ENCODE results near the gene TUBB1. TPM values are rescaled to one million over a fixed set of nuclear protein-coding genes. Genes with fewer than 3 reads are reported as not detected.

Gene TUBB1
- total and polyA plus RNA-seq, 4 donors, result 0.64 to 6.8 (median 3.7) TPM

DNA sequence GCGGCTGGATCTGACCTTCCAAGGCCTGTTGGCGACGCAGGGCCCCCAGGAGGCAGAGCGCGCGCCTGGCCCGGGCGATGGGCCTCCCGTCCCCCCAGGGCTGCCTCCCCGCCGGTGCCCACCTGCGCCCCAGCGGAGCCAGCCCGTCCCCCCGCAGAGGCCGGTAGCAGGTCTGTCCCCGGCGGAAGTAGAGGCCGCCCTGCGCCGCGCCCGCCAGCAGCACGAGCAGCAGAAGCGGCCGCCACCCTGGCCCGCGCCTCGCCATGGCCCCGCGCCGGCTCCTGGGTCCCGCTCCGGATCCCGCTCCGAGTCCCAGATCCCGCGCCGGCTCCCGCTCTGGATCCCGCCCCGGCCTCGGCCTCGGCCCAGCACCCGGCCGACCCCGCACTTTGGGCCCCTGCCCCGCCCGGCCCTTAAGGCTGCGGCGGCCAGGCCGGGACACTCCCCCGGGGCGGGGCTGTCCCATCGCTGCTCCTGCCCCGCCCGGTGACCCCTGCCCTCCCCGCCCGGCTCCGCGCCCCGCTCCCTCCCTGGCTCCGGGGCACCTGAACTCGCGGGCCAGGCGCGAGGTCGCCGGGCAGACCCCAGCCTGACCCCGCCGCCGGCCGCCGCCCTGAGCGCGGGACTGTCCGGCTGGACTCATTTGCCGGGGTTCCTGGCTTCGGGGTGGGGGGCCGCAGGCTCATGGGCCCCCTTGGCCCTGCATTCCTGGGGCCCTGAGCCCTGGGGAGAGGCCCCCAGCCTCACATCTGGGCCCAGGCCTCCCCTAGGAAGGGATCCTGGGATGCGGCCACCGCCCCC lies 12.2 kb upstream of the TUBB1 start, which contains the start of gene CTSZ:
Gene CTSZ, minus strand, starts transcription at position 391 of the 801 bp plus-strand sequence. Its CDS starts 126 bp downstream, at position 265.
- H3K27ac ChIP-seq (ENCODE audit: low read depth in 1 of 2, low read length in 1 of 2), result peak within 1 kb of the TSS; percentile 86 to 95
- DNase-seq (peak; percentile 58 to 81 (median 73)), ATAC-seq (ENCODE audit: insufficient read depth, low FRiP score) (peak; percentile 63)
- TF ChIP-seq, protein P1, sequence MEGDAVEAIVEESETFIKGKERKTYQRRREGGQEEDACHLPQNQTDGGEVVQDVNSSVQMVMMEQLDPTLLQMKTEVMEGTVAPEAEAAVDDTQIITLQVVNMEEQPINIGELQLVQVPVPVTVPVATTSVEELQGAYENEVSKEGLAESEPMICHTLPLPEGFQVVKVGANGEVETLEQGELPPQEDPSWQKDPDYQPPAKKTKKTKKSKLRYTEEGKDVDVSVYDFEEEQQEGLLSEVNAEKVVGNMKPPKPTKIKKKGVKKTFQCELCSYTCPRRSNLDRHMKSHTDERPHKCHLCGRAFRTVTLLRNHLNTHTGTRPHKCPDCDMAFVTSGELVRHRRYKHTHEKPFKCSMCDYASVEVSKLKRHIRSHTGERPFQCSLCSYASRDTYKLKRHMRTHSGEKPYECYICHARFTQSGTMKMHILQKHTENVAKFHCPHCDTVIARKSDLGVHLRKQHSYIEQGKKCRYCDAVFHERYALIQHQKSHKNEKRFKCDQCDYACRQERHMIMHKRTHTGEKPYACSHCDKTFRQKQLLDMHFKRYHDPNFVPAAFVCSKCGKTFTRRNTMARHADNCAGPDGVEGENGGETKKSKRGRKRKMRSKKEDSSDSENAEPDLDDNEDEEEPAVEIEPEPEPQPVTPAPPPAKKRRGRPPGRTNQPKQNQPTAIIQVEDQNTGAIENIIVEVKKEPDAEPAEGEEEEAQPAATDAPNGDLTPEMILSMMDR (IDR thresholded peaks at IDR 0.05; ENCODE audit: control extremely low read depth, extremely low read depth), result no peak
- peaks cover 0 to 13% (median 0%) of the 10 kb centered on the region in 4 donors for H3K36me3 ChIP-seq (ENCODE audit: control insufficient read depth in 4 of 4, insufficient read depth in 4 of 4, low read length in 4 of 4)
- peak within 1 kb of the TSS; percentile 78 for H3K4me3 ChIP-seq
- no peaks in the 10 kb centered on the region for H3K9me3 ChIP-seq (ENCODE audit: control insufficient read depth in 4 of 4, insufficient read depth in 3 of 4, low read length in 3 of 4)
- H3K4me1 ChIP-seq (ENCODE audit: control insufficient read depth in 5 of 5, insufficient read depth in 5 of 5, low read length in 5 of 5), result peaks cover 0 to 29% (median 14%) of the 10 kb centered on the region in 5 donors
- H3K27me3 ChIP-seq (ENCODE audit: control insufficient read depth in 3 of 3, insufficient read depth in 3 of 3, low read length in 2 of 3), result no peaks in the 10 kb centered on the region
- H3K9ac ChIP-seq (ENCODE audit: insufficient read depth in 1 of 2, low read length in 2 of 2), result peak within 1 kb of the TSS; percentile 65 to 67
- 4 to 5% methylated on average over 38 to 82 of the region's 82 CpGs for WGBS, 2 donors

GRCh38 chr20:59007665-59008511 lies 11.3 kb upstream of the TUBB1 start:
- Histone ChIP-seq H3K9me3 (ENCODE audit: control insufficient read depth in 4 of 4, insufficient read depth in 3 of 4, low read length in 3 of 4) (no peaks in the 10 kb centered on the region), H3K27ac (ENCODE audit: low read depth in 1 of 2, low read length in 1 of 2) (peak overlapping the region; percentile 86 to 95), H3K9ac (ENCODE audit: insufficient read depth in 1 of 2, low read length in 2 of 2) (no peak overlapping the region), H3K4me3 (no peak overlapping the region), H3K36me3 (ENCODE audit: control insufficient read depth in 4 of 4, insufficient read depth in 4 of 4, low read length in 4 of 4) (peaks cover 0 to 6% (median 0%) of the 10 kb centered on the region in 4 donors), H3K4me1 (ENCODE audit: control insufficient read depth in 5 of 5, insufficient read depth in 5 of 5, low read length in 5 of 5) (peaks cover 0 to 29% (median 14%) of the 10 kb centered on the region in 5 donors), H3K27me3 (ENCODE audit: control insufficient read depth in 3 of 3, insufficient read depth in 3 of 3, low read length in 2 of 3) (no peaks in the 10 kb centered on the region)
- TF ChIP-seq, protein P1 (IDR thresholded peaks at IDR 0.05; ENCODE audit: control extremely low read depth, extremely low read depth), result no peak
- DNase-seq, result no peak
- 53 to 71% methylated on average over 24 of the region's 24 CpGs for WGBS, 2 donors
- ATAC-seq (ENCODE audit: insufficient read depth, low FRiP score), result peak; percentile 15

DNA sequence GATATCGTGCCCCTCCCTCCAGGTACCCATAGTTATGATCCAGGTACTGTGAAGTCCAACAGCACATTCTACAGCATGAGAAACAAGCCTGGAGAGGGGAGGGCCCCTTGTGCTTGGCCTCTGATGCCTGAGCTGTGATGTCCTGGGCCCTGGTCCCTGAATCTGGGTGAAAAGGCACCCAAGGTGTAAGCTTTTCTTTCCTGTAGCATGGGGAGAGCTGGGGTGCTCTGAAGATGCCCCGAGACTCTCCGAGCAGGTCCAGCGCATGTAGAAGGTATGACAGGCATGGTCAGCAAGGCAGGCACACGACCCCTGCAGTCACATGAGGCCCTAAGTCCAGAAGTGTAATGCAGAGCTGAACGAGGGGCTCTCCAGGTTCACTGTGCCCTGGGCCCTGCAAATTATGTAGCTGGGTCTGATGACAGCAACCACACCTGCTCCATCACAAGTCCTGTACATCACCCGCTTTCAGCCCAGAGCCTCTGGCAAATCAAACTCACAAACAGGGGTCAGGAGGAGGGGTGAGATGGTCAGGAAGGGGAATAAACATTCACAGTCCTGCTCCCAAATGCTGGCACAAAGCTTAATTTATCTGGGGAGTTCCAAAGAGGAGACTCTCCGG lies 10.4 kb upstream of the TUBB1 start:
- H3K27ac ChIP-seq (ENCODE audit: low read depth in 1 of 2, low read length in 1 of 2), result peak overlapping the region in 1 of 2 donors; percentile 73

More for the DNA sequence above, 10.4 kb upstream of the TUBB1 start:
- H3K9ac ChIP-seq (ENCODE audit: insufficient read depth in 1 of 2, low read length in 2 of 2), result no peak overlapping the region
- TF ChIP-seq, protein P1 (IDR thresholded peaks at IDR 0.05; ENCODE audit: control extremely low read depth, extremely low read depth), result no peak
- DNase-seq, result no peak
- ATAC-seq (ENCODE audit: insufficient read depth, low FRiP score), result no peak
- peaks cover 0 to 29% (median 14%) of the 10 kb centered on the region in 5 donors for H3K4me1 ChIP-seq (ENCODE audit: control insufficient read depth in 5 of 5, insufficient read depth in 5 of 5, low read length in 5 of 5)
- no peaks in the 10 kb centered on the region for H3K27me3 ChIP-seq (ENCODE audit: control insufficient read depth in 3 of 3, insufficient read depth in 3 of 3, low read length in 2 of 3)
- H3K4me3 ChIP-seq, result no peak overlapping the region
- H3K36me3 ChIP-seq (ENCODE audit: control insufficient read depth in 4 of 4, insufficient read depth in 4 of 4, low read length in 4 of 4), result peaks cover 0 to 2% (median 0%) of the 10 kb centered on the region in 4 donors
- no peaks in the 10 kb centered on the region for H3K9me3 ChIP-seq (ENCODE audit: control insufficient read depth in 4 of 4, insufficient read depth in 3 of 4, low read length in 3 of 4)
- 82 to 89% methylated on average over 8 of the region's 8 CpGs for WGBS, 2 donors
